Measurements from ENCODE around the gene KCNT2. TPM values are rescaled to one million over a fixed set of nuclear protein-coding genes. Genes with fewer than 3 reads are reported as not detected.

Gene KCNT2
- total RNA-seq, 1 experiment from 2014 or later = 9.1 TPM

DNA sequence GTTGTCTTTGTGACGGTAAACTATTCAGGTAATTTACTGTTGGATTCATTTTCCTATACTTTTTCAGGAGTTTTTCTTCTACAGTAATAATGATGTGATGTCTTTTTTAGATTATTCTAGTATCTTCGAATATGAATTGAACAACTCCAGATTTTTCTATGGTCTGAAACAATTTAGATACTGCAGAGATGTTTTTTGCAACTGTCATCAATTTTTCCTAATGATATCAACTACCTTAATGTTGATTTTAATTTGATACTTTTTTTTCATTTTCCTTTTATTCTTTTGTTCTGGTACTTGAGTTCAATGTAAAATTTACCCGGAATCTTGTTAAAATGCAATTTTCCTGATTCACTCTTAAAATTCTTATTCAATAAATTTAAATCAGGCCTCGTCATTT is 110.4 kb downstream of the KCNT2 start:
- H3K79me2 ChIP-seq (ENCODE audit: insufficient read depth, low read length) = no peaks in the 10 kb centered on the region; the same call in 1 of the 2 replicates
- no peak overlapping the region for H4K91ac ChIP-seq (ENCODE audit: insufficient read length, low read depth, low read length)
- no peaks in the 10 kb centered on the region for H3K23me2 ChIP-seq (ENCODE audit: insufficient read length, low read depth, low read length, poor library complexity, severe bottlenecking)
- H4K5ac ChIP-seq (ENCODE audit: insufficient read length, low read depth, low read length) = no peak overlapping the region
- H3K18ac ChIP-seq (ENCODE audit: insufficient read length, low read depth, low read length) = no peak overlapping the region
- no peak overlapping the region for H2BK5ac ChIP-seq (ENCODE audit: insufficient read length, low read length)
- no peak overlapping the region for H3K23ac ChIP-seq (ENCODE audit: insufficient read length, low read depth, low read length)
- no peaks in the 10 kb centered on the region for H3K9me3 Mint-ChIP-seq
- no peak overlapping the region for H3K14ac ChIP-seq (ENCODE audit: insufficient read depth, low read length)
- H3K27ac ChIP-seq (ENCODE audit: insufficient read length, low read depth, low read length) = no peak overlapping the region
- no peak overlapping the region for H2BK20ac ChIP-seq (ENCODE audit: low read depth, low read length, poor library complexity, severe bottlenecking)
- no CpG with 5 or more reads among the region's 4 CpGs for WGBS (ENCODE audit: extremely low coverage, insufficient read length, low lambda C conversion rate)
- no peaks in the 10 kb centered on the region for H3K79me1 ChIP-seq (ENCODE audit: insufficient read depth, low read depth, low read length, poor library complexity, severe bottlenecking)
- H2BK12ac ChIP-seq (ENCODE audit: insufficient read length, low read depth, low read length) = no peak overlapping the region
- 0 out of 7 replicates have a peak, but pooled peaks cover 0 to 1% (median 0%) of the 10 kb centered on the region in 3 experiments for H3K36me3 Mint-ChIP-seq (ENCODE audit: insufficient read depth in 1 of 3, low read depth in 3 of 3)
- no peak overlapping the region for H2AFZ ChIP-seq (ENCODE audit: low read length)
- no peaks in the 10 kb centered on the region for H3K27me3 ChIP-seq (ENCODE audit: insufficient read depth, low read length)
- no peak overlapping the region for H3K56ac ChIP-seq (ENCODE audit: insufficient read length, low read depth, low read length)
- no peaks in the 10 kb centered on the region for H4K20me1 ChIP-seq (ENCODE audit: control insufficient read depth, insufficient read depth, insufficient read length)
- H3K9ac ChIP-seq (ENCODE audit: extremely low read depth, insufficient read length, low read length) = no peak overlapping the region
- no peaks in the 10 kb centered on the region for H3K9me3 ChIP-seq (ENCODE audit: control insufficient read depth, low read depth, low read length)
- H3K4me2 ChIP-seq (ENCODE audit: insufficient read depth, insufficient read length, low read length) = no peak overlapping the region
- H3K4ac ChIP-seq (ENCODE audit: low read depth, low read length) = no peak overlapping the region
- no peak for DNase-seq
- no peaks in the 10 kb centered on the region for H3K4me1 ChIP-seq (ENCODE audit: insufficient read depth, low read length)
- H3T11ph ChIP-seq (ENCODE audit: low read length) = no peak overlapping the region
- H2AK5ac ChIP-seq (ENCODE audit: insufficient read length, low read length) = no peak overlapping the region
- no peaks in the 10 kb centered on the region for H3K27me3 Mint-ChIP-seq (ENCODE audit: low read depth)
- peaks cover 10 to 13% of the 10 kb centered on the region in 2 experiments for H3K4me1 Mint-ChIP-seq
- no peak for TF ChIP-seq CTCF (conservative IDR thresholded peaks at IDR 0.05)
- no peak overlapping the region for H3K27ac Mint-ChIP-seq
- H2BK15ac ChIP-seq (ENCODE audit: low read depth, low read length) = no peak overlapping the region
- H2BK120ac ChIP-seq (ENCODE audit: low read depth, low read length, poor library complexity, severe bottlenecking) = no peak overlapping the region
- H3K4me3 Mint-ChIP-seq = no peak overlapping the region
- H4K8ac ChIP-seq (replicated peaks; ENCODE audit: insufficient read length, low read depth, low read length) = no peak overlapping the region

Data from H9 (cell line).